Activated CD4-positive, alpha-beta T cell treated with anti-CD3 and anti-CD28 coated beads, Interleukin-10, Interleukin-2, amounts not matched to agents 100 ng/mL and 50 ng/mL, durations not matched to agents 16 hours and 8 hours (primary cell): ENCODE data around the gene C1QTNF5.

Source experiments
- DNase-seq: peaks from one replicate; pipeline ENCODE4 v3.0.0-alpha.2; 2020

The C1QTNF5 gene

DNA sequence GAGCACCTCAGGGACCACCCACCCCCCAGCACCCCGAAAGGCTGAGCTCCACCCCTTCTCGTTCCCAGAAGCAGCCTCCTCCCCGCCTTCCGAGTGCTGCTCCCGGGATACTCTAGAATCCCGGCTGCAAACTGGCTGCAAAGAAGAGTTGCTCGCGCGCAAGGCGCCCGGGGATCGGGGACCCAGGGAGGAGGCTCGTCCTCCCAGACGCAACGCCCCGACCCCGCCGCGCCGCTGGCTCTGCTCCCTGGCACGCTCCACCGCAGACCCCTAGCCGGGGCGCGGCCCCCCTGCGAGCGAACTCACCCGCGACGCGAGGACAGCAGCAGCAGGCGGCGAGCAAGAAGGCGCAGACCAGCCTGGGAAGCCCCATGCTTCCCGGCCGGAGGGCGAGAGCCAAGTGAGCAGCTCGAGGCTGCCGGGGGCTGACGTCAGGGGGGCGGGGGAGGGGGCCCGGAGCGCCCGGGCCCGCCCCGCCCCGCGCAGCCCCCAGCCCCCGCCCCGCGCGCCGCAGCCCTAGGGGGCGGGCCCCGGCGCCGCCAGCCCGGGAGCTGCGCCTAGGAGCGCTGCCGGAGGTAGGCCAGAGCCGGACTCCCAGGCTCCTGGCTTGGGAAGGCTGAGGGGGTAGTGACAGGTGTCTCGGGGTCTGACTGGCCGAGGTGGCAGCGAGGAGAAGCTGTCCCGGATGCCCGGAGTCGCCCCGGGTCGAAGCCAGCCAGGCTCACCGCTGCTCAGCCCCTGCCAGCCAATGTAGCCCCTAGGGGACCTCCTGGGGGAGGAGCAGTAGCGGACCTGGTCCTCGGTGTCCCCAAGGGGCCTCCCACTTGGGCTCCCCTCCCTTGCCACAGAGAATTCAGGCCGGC is 23.7 kb downstream of the C1QTNF5 start, which contains the start of gene MCAM:
Gene MCAM (minus strand): TSS at position 402 of the 863 bp plus-strand sequence. CDS start 29 bp downstream, at position 373.
- DNase-seq = no peak

DNA sequence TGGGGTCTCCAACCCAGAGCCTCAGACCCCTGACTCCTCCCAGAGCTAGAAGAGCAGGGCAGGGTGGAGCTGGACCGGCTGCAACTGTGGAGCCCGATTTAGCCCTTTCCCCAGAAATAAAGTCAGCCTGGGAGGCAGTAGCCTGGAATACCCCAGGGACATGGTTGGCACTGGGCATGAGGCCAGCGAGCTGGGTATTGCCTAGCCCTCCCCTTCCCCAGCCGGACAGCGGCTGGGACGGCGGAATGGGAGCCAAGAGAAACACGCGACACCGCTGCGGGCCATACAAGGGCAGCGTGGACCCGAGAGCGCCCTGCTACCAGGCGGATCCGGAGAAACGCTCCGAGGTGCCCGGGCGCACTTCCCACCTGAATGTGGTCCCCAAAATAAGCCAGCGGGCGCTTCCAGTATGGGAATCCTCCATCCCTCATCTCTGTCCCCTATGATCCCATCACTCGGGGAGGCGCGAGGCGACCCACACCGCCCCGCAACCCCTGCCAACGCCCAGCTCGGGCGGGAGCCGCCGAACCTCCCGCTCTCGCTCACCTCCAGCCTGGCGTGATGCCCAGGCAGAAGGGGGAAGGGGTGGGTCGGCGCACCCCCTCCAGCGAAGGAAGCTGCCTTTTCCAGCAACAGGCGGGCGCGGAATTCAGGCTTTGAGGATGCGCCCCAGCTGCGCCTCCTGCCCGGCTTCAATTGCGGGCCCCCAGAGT is 24.5 kb downstream of the C1QTNF5 start:
- no peak for DNase-seq

DNA sequence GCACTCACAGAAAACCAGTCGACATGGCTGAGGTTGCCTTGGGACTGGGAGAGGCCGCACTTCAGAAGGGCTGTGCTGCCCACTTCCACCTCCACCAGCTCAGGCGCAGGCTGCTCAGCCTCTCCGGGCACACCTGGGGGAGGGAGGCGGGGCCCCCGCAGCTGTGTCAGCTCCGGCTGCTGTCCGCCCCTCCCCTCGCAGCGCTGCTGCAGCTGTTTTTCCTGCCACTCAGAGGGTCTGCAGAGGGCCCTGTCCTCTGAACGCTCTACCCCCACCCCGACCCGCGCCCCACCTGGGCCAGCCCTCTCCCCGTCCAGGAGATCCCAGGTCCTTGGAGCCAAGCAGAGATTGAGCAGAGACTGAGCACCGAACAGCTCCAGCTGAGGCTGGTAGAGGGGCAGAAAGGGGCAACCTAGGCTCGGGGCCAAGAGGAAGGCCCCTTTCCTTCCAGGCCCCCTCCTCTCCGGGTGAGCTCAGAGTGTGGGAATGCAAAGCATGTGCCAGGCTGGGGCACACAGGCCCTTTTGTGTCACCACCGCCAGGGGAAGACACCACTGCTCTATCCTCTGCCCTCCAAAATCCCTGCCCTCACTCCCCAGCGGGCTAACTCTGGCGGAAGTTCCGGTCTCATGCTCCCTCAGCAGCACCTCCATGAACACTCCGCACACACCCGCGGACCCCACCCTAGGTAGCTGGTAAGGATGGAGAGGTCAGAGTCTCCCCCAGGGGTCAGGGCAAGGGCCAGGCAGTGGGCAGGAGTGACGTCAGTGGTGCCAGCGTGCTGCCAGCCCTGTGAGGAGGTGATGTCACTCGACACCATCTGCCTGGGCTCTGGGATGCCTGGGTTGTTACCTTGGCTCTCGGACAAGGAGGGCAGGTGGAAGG is 25.3 kb downstream of the C1QTNF5 start:
- DNase-seq = peak; percentile 56

- no peak for DNase-seq
Observed at GRCh38 chr11:119314726-119315125, 26.0 kb downstream of the C1QTNF5 start.

DNA sequence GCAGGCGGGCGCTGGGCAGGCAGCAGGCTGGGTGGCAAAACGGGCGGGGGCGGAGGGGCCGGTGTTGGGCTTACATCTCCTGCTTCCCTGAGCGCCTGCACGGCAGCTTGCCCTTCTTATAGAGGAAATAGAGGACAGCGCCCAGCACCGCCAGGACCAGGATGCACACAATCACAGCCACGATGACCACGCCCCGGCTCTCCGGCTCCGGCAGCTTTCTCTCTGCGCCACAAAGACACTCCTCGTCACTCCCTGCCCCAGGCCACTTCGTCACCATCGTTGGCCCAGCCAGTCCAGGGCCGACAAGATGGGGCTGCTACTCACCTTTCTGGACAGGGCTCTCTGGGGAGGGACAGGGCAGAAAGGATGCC is 30.0 kb downstream of the C1QTNF5 start:
- no peak for DNase-seq

DNA sequence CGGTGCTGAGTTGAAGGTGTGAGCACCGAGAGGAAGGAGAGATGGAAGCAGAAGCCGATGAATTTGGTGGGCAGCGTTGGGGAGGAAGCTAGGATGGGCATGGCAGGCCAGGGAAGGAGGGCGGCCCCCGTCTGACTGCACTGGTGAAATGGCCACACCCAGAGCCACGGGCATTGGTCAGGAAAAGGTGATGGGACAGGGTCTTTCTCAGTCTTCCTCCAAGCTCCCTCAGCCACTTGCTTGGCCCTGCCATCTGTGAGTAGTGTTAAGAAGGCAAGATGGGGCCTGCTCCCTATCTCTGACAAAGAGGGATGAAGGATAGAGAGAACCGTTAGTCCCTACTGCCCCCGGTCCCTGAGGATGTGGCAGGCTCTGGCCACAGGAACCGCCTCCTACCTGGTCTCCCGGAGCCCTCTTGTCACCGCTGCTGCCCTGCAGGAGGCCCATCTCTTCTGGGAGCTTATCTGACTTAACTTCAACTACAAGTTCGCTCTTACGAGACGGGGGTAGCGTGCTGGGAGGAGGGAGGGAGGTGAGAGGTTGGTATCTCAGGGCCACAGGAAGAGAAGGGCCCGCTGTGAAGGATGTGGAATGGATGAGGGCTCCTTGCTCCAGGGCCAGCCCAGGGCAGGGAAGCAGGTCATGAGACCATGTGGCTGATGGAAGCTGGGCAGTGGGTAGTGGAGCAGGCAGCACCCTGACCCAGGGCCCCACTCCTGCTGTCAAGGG is 30.6 kb downstream of the C1QTNF5 start:
- DNase-seq = no peak

- no peak for DNase-seq
Observed at GRCh38 chr11:119309411-119309810, 31.3 kb downstream of the C1QTNF5 start.

- DNase-seq = no peak
Observed at GRCh38 chr11:119307974-119308373, 32.7 kb downstream of the C1QTNF5 start.

- DNase-seq = no peak
Observed at GRCh38 chr11:119307219-119307618, 33.5 kb downstream of the C1QTNF5 start.

GRCh38 chr11:119306373-119306890 is 34.3 kb downstream of the C1QTNF5 start:
- peak; percentile 48 for DNase-seq

DNA sequence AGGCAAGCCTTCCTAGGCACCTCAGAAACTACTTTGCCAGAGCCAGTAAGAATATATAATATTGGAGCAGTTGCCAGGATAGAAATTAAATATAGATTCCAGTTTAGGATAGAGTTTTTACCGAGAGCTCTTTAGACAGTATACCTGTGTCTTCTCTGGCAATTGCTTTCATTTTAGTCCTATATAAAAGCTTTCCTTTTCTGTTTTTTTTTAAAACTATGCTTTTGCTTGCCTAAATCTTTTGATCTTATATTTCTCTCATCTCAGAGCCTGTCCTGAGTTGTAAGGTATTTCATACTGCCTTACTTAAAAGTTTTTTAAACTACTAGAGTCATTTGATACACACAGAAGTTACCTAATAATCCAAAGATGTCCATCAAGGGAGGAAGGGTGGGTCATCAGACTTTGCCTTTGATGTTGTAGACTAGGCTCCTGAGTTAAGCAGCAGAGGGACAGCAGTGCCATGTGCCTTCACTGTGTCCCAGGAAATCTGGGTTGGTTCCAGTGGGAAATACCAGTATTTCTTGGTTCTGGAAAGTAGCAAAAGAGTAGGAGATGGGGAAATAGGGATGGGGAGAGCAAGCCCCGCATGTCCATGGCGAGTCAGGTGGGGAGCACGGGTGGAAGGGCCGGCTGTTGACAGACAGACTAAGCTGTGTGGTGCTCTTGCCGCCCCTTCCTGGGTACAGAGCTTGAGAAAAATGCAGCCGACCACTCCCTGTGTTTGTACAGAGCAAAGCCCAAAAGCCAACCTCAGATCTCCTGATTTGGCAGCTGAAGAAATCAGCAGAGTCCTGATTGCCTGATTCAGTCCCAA is 34.9 kb downstream of the C1QTNF5 start:
- DNase-seq = no peak

GRCh38 chr11:119303227-119303718 is 37.4 kb downstream of the C1QTNF5 start:
- DNase-seq = no peak

DNA sequence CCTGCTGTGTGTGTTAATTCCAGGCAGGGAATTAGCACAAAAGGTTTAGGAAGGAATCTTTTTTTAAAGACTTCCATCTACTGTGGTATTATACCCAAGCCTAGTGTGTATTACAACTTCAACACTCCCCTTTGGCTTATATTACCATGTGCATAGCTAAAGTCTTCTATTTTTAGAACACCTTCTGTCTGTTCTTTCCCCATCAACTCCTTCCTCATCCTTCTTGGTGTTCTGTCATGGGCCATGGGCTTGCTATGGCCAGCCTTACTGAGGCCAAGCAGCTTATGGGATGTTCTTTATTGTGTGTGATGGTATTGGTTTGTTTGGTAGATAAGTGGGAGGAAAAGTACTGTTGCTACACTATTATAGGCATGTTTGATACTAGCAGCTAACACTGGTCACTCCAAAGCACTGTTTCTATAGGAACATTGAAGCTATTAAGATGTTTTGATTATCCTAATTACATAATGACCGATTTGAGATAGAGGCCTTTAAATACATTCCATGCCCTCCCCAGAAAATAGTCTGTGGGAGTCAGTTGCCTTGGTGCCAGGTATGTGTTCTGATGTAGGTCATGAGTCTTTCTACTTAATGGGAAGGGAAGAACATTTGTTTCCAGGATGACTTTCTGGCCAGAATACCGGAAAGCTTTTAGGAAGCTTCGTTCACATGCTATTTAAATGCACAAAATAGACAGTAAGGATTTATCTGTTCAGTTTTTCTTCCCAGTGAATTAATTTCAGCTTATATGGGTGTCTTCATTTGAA is 40.3 kb downstream of the C1QTNF5 start:
- no peak for DNase-seq

DNA sequence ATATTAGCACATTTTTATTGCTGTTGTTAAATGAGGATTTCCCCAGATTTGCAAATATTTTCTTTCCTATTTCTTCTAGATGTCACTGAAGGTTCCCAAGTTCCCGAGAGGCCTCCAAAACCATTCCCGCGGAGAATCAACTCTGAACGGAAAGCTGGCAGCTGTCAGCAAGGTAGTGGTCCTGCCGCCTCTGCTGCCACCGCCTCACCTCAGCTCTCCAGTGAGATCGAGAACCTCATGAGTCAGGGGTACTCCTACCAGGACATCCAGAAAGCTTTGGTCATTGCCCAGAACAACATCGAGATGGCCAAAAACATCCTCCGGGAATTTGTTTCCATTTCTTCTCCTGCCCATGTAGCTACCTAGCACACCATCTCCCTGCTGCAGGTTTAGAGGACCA is 41.3 kb downstream of the C1QTNF5 start:
- no peak for DNase-seq

DNA sequence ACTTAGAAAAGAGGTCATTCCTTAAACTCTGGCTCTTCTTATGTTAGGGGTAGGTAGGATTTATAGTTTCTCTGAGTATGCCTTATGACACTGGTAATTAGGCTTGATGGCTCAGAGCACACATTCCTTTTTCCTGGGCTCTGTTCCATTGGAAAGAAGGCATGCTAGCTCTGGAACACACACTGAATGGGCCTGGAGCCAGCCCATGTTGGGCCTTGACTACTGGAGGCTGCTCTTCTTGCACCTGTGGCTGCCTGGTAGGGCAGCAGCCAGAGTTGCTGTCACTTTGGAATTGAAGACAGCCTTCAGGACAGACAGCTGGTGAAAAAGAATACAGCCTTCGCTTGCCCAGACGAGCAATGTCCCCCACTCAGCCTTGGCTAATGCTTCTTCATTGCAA is 42.0 kb downstream of the C1QTNF5 start:
- no peak for DNase-seq

DNA sequence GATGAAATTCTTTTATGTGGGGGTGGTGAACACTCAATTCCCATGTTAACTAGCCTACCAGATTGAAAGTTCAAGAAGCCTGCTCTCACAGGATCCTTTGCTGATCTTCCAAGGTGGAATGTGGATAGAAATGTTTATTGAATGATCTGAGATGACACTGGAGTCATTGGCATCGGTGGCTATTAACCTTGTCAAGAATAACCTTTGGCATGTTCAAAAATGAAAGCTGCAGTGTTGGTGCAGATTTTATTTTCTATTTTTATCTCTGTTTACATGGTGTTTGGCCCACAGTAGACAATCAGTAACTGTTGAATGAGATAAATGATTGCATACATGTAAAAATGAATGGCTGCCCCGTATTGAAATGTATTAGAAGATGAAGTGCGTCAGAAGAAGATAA is 42.7 kb downstream of the C1QTNF5 start:
- no peak for DNase-seq

GRCh38 chr11:119295178-119295577 is 45.5 kb downstream of the C1QTNF5 start:
- no peak for DNase-seq

- no peak for DNase-seq
Observed at GRCh38 chr11:119293461-119293860, 47.2 kb downstream of the C1QTNF5 start.

GRCh38 chr11:119290894-119291497 is 49.7 kb downstream of the C1QTNF5 start:
- no peak for DNase-seq
